ENCODE results near the gene GOLGA6B.
"Not testable (repeated sequence)": the region's sequence is repeated elsewhere in the genome, so short reads cannot be mapped to it uniquely, and the experiment has no call there.

Gene GOLGA6B

GRCh38 chr15:72614810-72615532 lies 39.5 kb upstream of the GOLGA6B start:
- H3K9me3 ChIP-seq (ENCODE audit: insufficient read depth, low read depth, low read length): no peaks in the 10 kb centered on the region
- no peak overlapping the region for H3K9ac ChIP-seq (ENCODE audit: low read depth, low read length, poor library complexity, severe bottlenecking)
- no peaks in the 10 kb centered on the region for H3K36me3 ChIP-seq (ENCODE audit: insufficient read depth, low read length)
- no peaks in the 10 kb centered on the region for H4K20me1 ChIP-seq (ENCODE audit: insufficient read depth, low read length, poor library complexity, severe bottlenecking)
- no peak overlapping the region for H3K4me2 ChIP-seq (ENCODE audit: low read depth, low read length, poor library complexity, severe bottlenecking)
- H3K4me1 ChIP-seq (ENCODE audit: insufficient read depth, low read length, poor library complexity, severe bottlenecking): no peaks in the 10 kb centered on the region
- TF ChIP-seq, protein P1, sequence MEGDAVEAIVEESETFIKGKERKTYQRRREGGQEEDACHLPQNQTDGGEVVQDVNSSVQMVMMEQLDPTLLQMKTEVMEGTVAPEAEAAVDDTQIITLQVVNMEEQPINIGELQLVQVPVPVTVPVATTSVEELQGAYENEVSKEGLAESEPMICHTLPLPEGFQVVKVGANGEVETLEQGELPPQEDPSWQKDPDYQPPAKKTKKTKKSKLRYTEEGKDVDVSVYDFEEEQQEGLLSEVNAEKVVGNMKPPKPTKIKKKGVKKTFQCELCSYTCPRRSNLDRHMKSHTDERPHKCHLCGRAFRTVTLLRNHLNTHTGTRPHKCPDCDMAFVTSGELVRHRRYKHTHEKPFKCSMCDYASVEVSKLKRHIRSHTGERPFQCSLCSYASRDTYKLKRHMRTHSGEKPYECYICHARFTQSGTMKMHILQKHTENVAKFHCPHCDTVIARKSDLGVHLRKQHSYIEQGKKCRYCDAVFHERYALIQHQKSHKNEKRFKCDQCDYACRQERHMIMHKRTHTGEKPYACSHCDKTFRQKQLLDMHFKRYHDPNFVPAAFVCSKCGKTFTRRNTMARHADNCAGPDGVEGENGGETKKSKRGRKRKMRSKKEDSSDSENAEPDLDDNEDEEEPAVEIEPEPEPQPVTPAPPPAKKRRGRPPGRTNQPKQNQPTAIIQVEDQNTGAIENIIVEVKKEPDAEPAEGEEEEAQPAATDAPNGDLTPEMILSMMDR (conservative IDR thresholded peaks at IDR 0.05; ENCODE audit: low read length): no peak
- no peak for TF ChIP-seq EZH2phosphoT487 (IDR thresholded peaks at IDR 0.05; ENCODE audit: borderline replicate concordance)
- H3K27me3 ChIP-seq (ENCODE audit: insufficient read depth, low read length, poor library complexity, severe bottlenecking): no peaks in the 10 kb centered on the region
- H3K9me2 ChIP-seq (replicated peaks; ENCODE audit: low read depth, low read length): no peaks in the 10 kb centered on the region
- no peaks in the 10 kb centered on the region for H3K79me2 ChIP-seq (ENCODE audit: insufficient read depth, low read length)
- no peak overlapping the region for H2AFZ ChIP-seq (ENCODE audit: low read length)
- no peaks in the 10 kb centered on the region for H3F3A ChIP-seq (ENCODE audit: low read depth)
- H3K4me3 ChIP-seq (ENCODE audit: low read length, poor library complexity, severe bottlenecking): no peak overlapping the region

- not testable (repeated sequence) for H3K9me3 ChIP-seq (ENCODE audit: insufficient read depth, low read depth, low read length); H3K4me3 ChIP-seq (ENCODE audit: low read length, poor library complexity, severe bottlenecking); H3K79me2 ChIP-seq (ENCODE audit: insufficient read depth, low read length); H3K4me2 ChIP-seq (ENCODE audit: low read depth, low read length, poor library complexity, severe bottlenecking); H3K27me3 ChIP-seq (ENCODE audit: insufficient read depth, low read length, poor library complexity, severe bottlenecking); H2AFZ ChIP-seq (ENCODE audit: low read length); H3F3A ChIP-seq (ENCODE audit: low read depth); H3K9me2 ChIP-seq (replicated peaks; ENCODE audit: low read depth, low read length); H3K9ac ChIP-seq (ENCODE audit: low read depth, low read length, poor library complexity, severe bottlenecking); H3K36me3 ChIP-seq (ENCODE audit: insufficient read depth, low read length); H4K20me1 ChIP-seq (ENCODE audit: insufficient read depth, low read length, poor library complexity, severe bottlenecking); H3K4me1 ChIP-seq (ENCODE audit: insufficient read depth, low read length, poor library complexity, severe bottlenecking)
Measured at GRCh38 chr15:72615533-72616233, 38.8 kb upstream of the GOLGA6B start.

DNA sequence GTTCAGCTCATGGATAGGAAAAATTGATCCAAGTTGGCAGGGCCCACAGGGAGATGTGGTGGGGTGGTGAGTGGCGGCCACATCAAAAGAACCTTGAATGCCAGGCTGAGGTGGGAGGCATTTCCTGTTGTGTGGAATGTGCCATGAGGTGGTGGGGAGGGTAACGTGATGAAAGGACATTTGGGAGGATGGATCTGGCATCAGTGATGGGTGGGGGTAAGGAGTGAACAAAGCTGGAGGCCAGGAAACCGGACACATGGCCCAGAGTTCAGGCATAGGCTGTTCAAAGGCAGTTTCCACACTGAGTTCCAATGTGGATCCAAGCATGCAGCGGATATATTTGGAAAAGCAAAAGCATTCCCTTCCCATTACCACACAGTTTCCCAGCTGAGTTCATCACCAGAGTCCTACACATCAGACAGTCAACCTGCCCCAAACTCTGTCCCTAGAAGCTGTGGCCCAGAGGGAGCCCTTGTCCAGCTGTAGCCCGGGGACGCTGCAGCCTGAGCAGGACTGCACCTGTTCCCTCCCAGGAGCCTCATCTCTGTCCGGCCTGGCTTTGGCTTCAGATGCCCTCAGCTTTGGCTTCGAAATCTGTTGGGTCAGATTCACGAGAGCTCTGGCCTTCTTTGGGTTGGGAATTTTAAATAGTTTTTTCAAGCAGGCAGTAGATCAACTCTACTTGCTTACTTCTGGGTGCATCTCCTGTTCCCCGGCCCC lies 37.8 kb upstream of the GOLGA6B start:
- Histone ChIP-seq H2AFZ (ENCODE audit: low read length) (no peak overlapping the region), H3K4me2 (ENCODE audit: low read depth, low read length, poor library complexity, severe bottlenecking) (no peak overlapping the region), H3K36me3 (ENCODE audit: insufficient read depth, low read length) (no peaks in the 10 kb centered on the region), H3F3A (ENCODE audit: low read depth) (no peaks in the 10 kb centered on the region), H3K27me3 (ENCODE audit: insufficient read depth, low read length, poor library complexity, severe bottlenecking) (no peaks in the 10 kb centered on the region), H3K9ac (ENCODE audit: low read depth, low read length, poor library complexity, severe bottlenecking) (no peak overlapping the region), H3K4me1 (ENCODE audit: insufficient read depth, low read length, poor library complexity, severe bottlenecking) (no peaks in the 10 kb centered on the region), H3K9me3 (ENCODE audit: insufficient read depth, low read depth, low read length) (no peaks in the 10 kb centered on the region), H3K79me2 (ENCODE audit: insufficient read depth, low read length) (no peaks in the 10 kb centered on the region), H3K9me2 (replicated peaks; ENCODE audit: low read depth, low read length) (no peaks in the 10 kb centered on the region), H4K20me1 (ENCODE audit: insufficient read depth, low read length, poor library complexity, severe bottlenecking) (no peaks in the 10 kb centered on the region), H3K4me3 (ENCODE audit: low read length, poor library complexity, severe bottlenecking) (no peak overlapping the region)
- no peak for TF ChIP-seq EZH2phosphoT487 (IDR thresholded peaks at IDR 0.05; ENCODE audit: borderline replicate concordance)
- TF ChIP-seq, protein P1 (conservative IDR thresholded peaks at IDR 0.05; ENCODE audit: low read length): no peak

- H3F3A ChIP-seq (ENCODE audit: low read depth); H3K36me3 ChIP-seq (ENCODE audit: insufficient read depth, low read length); H3K9me3 ChIP-seq (ENCODE audit: insufficient read depth, low read depth, low read length); H3K4me3 ChIP-seq (ENCODE audit: low read length, poor library complexity, severe bottlenecking); H2AFZ ChIP-seq (ENCODE audit: low read length); H3K4me2 ChIP-seq (ENCODE audit: low read depth, low read length, poor library complexity, severe bottlenecking); H3K9me2 ChIP-seq (replicated peaks; ENCODE audit: low read depth, low read length); H3K9ac ChIP-seq (ENCODE audit: low read depth, low read length, poor library complexity, severe bottlenecking); H3K27me3 ChIP-seq (ENCODE audit: insufficient read depth, low read length, poor library complexity, severe bottlenecking); H3K4me1 ChIP-seq (ENCODE audit: insufficient read depth, low read length, poor library complexity, severe bottlenecking); H3K79me2 ChIP-seq (ENCODE audit: insufficient read depth, low read length); H4K20me1 ChIP-seq (ENCODE audit: insufficient read depth, low read length, poor library complexity, severe bottlenecking): not testable (repeated sequence)
Measured at GRCh38 chr15:72623854-72624253, 30.6 kb upstream of the GOLGA6B start.

- not testable (repeated sequence) for H3K9me3 ChIP-seq (ENCODE audit: insufficient read depth, low read depth, low read length); H3K9me2 ChIP-seq (replicated peaks; ENCODE audit: low read depth, low read length); H3K4me1 ChIP-seq (ENCODE audit: insufficient read depth, low read length, poor library complexity, severe bottlenecking); H4K20me1 ChIP-seq (ENCODE audit: insufficient read depth, low read length, poor library complexity, severe bottlenecking); H3K36me3 ChIP-seq (ENCODE audit: insufficient read depth, low read length); H2AFZ ChIP-seq (ENCODE audit: low read length); H3K4me2 ChIP-seq (ENCODE audit: low read depth, low read length, poor library complexity, severe bottlenecking); H3K79me2 ChIP-seq (ENCODE audit: insufficient read depth, low read length); H3K4me3 ChIP-seq (ENCODE audit: low read length, poor library complexity, severe bottlenecking); H3F3A ChIP-seq (ENCODE audit: low read depth); H3K27me3 ChIP-seq (ENCODE audit: insufficient read depth, low read length, poor library complexity, severe bottlenecking); H3K9ac ChIP-seq (ENCODE audit: low read depth, low read length, poor library complexity, severe bottlenecking)
Measured at GRCh38 chr15:72626153-72626552, 28.3 kb upstream of the GOLGA6B start.
